Stomach smooth muscle (tissue), 2 donors: ENCODE data around the gene KNCN.

Experiments used
- H3K27ac ChIP-seq: one replicate; pipeline ENCODE4 v1.7.0; 2013; ENCODE audit warnings: mild to moderate bottlenecking, low read length, inconsistent platforms
- H3K27me3 ChIP-seq, 2 donors: one replicate each; pipeline ENCODE4 v1.7.0; 2013; ENCODE audit warnings: low read length in 2 of 2; ENCODE audit not compliant: insufficient read depth in 2 of 2, control insufficient read depth in 1 of 2
- H3K36me3 ChIP-seq, 2 donors: one replicate each; pipeline ENCODE4 v1.7.0; 2013; ENCODE audit warnings: low read length in 2 of 2; ENCODE audit not compliant: control insufficient read depth in 2 of 2, insufficient read depth in 2 of 2
- H3K4me1 ChIP-seq: one replicate; pipeline ENCODE4 v1.7.0; 2013; ENCODE audit warnings: low read length; ENCODE audit not compliant: control insufficient read depth, insufficient read depth
- H3K4me3 ChIP-seq, 2 donors: one replicate each; pipeline ENCODE4 v1.7.0; 2013; ENCODE audit warnings: low read length in 2 of 2
- H3K9ac ChIP-seq, 2 donors: one replicate each; pipeline ENCODE4 v1.7.0; 2013; ENCODE audit warnings: low read length in 2 of 2, mild to moderate bottlenecking in 1 of 2
- H3K9me3 ChIP-seq, 2 donors: one replicate each; pipeline ENCODE4 v1.7.0; 2013; ENCODE audit warnings: low read length in 2 of 2; ENCODE audit not compliant: control insufficient read depth in 2 of 2
- donor health status: healthy.
- donor health status: Pancreatic carcinoma.

The KNCN gene

DNA sequence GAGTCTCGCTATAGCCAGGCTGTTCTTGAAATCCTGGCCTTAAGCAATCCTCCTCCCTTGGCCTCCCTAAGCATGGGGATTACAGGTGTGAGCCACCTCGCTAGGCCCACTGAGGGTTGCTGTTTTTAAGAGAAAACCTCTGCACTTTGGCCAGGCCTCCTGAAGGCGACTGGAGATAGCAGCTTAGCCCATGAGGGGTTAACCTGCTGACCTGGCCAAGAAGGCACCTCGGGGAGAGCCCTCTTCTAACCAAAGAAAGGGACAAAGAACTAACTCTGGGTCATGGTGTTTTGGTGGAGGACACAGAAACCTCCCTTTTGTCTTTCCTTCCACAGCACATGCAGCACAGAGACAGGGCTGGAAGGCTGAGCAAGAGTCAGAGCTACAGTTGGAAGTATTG, 17.7 kb upstream of the KNCN start:
- Histone ChIP-seq H3K9me3 (no peaks in the 10 kb centered on the region), H3K27me3 (no peaks in the 10 kb centered on the region), H3K9ac (peak overlapping the region; percentile 13 to 14), H3K4me1 (peaks cover 26% of the 10 kb centered on the region), H3K27ac (peak overlapping the region; percentile 41), H3K4me3 (peak overlapping the region in 1 of 2 donors; percentile 57), H3K36me3 (peaks cover 14 to 22% of the 10 kb centered on the region in 2 donors)

DNA sequence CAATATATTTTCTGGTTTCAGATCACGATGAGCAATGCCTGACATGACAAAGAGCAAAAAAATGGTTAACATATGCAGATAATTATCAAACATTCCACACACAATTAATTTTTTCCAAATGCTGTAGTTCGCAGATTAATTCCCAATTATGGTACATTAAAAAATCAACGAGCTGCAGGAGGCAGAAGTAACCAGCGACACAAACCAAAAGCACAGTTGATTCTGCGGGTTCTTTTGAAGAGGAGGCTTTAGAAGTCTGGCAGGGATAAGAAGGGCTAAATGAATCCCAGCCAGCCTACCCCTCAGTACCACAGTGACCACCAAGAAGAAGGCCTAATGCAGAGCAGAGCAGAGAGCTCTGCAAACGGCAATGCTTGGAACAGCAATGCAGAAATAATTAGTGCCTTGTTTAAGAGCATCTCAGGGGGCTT, 17.0 kb upstream of the KNCN start:
- peaks cover 25% of the 10 kb centered on the region for H3K4me1 ChIP-seq
- no peaks in the 10 kb centered on the region for H3K27me3 ChIP-seq
- H3K27ac ChIP-seq, result no peak overlapping the region
- H3K4me3 ChIP-seq, result no peak overlapping the region
- H3K36me3 ChIP-seq, result peaks cover 14 to 22% of the 10 kb centered on the region in 2 donors
- no peaks in the 10 kb centered on the region for H3K9me3 ChIP-seq
- H3K9ac ChIP-seq, result no peak overlapping the region

DNA sequence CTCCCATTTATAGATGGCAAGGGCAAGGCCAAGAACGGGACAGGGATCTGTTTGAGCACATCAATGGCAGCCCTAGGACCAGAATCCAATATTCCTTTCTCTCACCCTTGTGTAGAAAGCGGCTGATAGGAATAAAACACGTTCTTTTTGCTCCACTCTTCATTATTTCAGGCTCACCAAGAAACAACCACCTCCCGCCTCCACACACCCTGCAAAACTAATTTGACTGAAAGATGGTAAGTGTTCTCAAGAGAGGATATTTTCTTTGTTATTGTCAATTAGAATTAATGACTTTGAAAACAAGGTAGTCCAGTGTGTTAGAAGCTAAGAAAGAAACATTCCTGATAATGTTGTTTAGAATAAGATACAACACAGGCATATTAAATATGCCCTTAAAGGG, 11.9 kb upstream of the KNCN start:
- Histone ChIP-seq H3K4me1 (no peaks in the 10 kb centered on the region), H3K4me3 (no peak overlapping the region), H3K9ac (no peak overlapping the region), H3K36me3 (peaks cover 28 to 49% of the 10 kb centered on the region in 2 donors), H3K27ac (no peak overlapping the region), H3K27me3 (no peaks in the 10 kb centered on the region), H3K9me3 (no peaks in the 10 kb centered on the region)

DNA sequence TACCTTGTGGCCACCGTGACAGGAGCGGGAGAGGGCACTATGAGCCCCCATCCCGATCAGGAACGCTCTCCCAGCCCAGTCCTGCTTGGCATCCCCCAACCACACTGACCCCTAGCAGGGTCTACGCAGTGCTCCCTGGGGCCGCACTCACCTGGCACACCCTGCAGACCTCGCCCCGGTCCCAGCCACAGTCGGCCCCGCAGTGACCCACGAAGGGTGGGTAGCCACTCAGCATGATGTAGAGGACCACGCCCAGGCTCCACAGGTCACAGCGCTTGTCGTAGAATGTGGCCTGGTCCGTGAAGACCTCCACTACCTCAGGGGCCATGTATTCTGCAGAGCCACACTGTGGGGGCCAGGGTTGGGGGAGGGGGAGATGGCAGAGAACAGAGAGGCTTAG, 11.1 kb upstream of the KNCN start:
- H3K27me3 ChIP-seq, result no peaks in the 10 kb centered on the region
- no peak overlapping the region for H3K4me3 ChIP-seq
- peaks cover 28 to 49% of the 10 kb centered on the region in 2 donors for H3K36me3 ChIP-seq
- no peaks in the 10 kb centered on the region for H3K4me1 ChIP-seq
- no peak overlapping the region for H3K27ac ChIP-seq
- no peak overlapping the region for H3K9ac ChIP-seq
- H3K9me3 ChIP-seq, result no peaks in the 10 kb centered on the region

DNA sequence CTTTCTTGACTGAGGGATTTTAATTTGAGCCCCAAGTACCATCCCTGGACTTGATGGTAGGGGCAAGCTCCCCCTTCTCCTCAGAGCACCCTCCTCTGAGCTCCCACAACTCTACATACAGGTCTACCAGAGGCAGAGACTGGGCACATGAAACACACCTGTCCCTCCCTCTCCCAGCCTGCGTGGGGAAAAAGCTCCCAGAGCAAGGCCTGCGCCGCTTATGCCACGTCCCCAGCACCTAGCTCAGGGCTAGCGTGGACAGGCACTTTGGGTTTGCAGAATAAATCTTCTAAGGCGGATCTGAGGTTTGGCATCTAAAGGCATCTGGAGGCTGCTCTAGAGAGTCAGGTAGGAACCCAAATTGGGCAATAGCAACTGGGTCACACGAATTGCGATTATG, 7.5 kb upstream of the KNCN start:
- no peaks in the 10 kb centered on the region for H3K4me1 ChIP-seq
- H3K27ac ChIP-seq, result no peak overlapping the region
- no peaks in the 10 kb centered on the region for H3K9me3 ChIP-seq
- H3K4me3 ChIP-seq, result no peak overlapping the region
- no peaks in the 10 kb centered on the region for H3K27me3 ChIP-seq
- peaks cover 16 to 31% of the 10 kb centered on the region in 2 donors for H3K36me3 ChIP-seq
- no peak overlapping the region for H3K9ac ChIP-seq

DNA sequence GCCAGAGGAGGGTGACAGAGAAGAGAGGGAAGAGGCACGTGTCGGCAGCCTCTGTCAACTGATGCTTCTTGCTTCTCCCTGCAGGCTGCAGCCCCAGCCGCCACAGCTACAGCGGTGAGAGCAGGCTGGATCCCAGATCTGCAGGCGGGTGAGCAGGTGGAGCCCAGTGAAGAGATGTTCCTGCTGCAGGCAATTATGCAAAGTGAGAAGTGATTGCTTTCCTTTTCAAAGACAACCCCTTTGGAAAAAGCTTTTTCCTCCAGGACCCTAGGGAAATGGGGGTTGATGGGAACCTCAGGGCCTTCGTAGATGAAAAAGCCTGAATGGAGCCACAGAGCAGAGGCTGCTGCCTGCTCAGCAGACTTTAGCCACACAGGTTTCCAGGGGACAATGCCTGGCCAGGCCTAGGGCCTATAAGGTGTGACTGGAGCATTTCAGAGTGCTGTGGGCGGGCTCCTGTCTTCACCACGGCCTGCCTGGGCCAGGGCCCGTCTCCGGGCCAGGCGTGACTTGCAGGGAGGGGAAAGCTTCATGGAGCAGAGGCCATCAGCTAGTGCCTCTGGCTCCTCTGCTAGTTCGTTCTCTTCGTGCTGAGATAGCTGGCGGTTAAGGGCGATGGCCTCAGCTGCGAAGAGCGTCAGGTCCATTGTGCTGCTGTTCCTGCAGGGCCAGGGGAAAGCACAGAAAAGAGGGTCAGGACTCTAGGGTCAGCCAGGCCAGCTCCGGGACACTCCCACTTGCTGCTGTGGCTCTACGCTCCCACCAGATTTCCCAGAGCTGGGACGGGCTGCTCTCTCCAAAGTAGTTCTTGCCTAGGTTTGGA, 6.9 kb upstream of the KNCN start:
- Histone ChIP-seq H3K9ac (no peak overlapping the region), H3K27ac (no peak overlapping the region), H3K4me3 (no peak overlapping the region), H3K9me3 (no peaks in the 10 kb centered on the region), H3K27me3 (no peaks in the 10 kb centered on the region), H3K36me3 (peaks cover 16 to 31% of the 10 kb centered on the region in 2 donors), H3K4me1 (no peaks in the 10 kb centered on the region)

DNA sequence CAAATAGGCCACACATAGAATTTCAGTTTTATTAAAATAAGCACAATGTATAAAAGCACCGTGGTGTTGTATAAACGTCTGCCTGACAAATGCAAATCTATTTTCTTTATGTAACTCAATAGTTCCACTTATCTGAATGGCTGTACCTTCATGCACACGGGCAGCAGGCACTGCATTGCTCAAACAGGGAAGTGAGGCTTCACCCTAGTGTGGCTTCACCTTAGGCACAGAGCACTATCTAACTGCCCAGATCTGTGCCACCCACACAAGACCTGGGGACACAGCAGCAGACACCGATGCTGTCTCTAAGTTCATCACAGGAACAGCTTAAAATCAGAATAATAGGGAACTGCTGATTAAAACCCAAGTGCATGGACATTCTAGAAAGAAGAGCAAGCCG, 6.0 kb upstream of the KNCN start:
- H3K27ac ChIP-seq, result no peak overlapping the region
- no peaks in the 10 kb centered on the region for H3K27me3 ChIP-seq
- no peak overlapping the region for H3K4me3 ChIP-seq
- peaks cover 10 to 22% of the 10 kb centered on the region in 2 donors for H3K36me3 ChIP-seq
- no peak overlapping the region for H3K9ac ChIP-seq
- H3K4me1 ChIP-seq, result no peaks in the 10 kb centered on the region
- no peaks in the 10 kb centered on the region for H3K9me3 ChIP-seq

DNA sequence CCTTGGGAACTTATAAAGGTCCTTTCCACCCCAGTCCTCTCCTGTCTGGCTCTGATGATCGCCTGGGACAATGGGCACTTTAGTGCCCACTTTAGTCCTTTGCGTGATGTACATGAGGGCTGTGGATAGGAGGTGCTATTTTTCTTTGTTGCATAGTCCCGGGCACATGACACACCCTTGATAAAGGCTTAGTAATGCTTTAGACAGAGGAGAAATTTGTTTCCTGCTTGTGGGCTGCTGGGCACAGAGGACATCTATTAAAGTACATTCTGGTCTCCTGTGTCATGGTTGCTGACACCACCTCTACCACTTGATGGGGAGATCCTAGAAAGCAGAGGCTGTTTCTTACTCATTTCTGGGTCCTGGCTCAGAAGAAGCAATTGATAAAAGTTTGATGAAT, 5.4 kb upstream of the KNCN start:
- Histone ChIP-seq H3K27me3 (no peaks in the 10 kb centered on the region), H3K4me3 (no peak overlapping the region), H3K36me3 (peaks cover 8 to 20% of the 10 kb centered on the region in 2 donors), H3K4me1 (no peaks in the 10 kb centered on the region), H3K9me3 (no peaks in the 10 kb centered on the region), H3K9ac (no peak overlapping the region), H3K27ac (no peak overlapping the region)

DNA sequence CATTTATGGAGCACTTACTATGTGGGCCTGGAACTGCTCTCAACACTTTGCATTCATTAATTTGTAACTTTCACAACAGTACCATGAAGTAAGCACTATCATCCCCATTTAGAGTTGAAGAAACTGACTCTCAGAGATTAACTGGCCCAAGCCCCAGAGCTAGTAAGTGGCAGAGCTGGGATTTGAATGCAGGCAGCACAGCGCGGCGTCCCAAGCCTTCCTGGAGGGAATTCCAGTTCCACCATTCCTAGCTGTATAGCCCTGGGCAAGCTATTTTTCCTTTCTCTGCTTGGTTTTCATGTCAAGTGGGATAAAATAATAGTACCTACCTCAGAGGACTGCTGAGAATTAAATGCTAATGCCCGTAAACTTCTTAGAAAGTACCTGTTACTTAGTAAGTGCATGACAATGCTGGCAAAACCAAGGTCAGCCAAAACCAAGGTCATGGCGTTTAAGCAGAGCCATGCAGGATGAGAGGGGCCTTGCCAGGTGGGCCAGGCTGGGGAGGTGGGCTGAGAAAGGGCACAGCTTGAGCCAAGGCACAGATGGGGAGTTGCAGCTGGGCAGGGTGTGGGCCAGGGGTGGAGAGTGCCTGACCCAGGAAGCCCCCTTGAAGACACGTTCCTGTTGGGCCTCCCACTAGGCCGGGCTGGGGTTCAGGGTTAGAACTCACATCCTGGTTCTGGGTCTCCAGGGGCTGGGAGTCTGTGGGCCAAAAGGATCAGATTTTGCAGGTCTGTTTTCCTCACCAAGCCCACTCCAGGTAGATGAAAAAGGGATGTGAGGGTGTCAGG, 4.6 kb upstream of the KNCN start:
- no peaks in the 10 kb centered on the region for H3K9me3 ChIP-seq
- H3K9ac ChIP-seq, result no peak overlapping the region
- no peaks in the 10 kb centered on the region for H3K27me3 ChIP-seq
- H3K4me3 ChIP-seq, result no peak overlapping the region
- H3K36me3 ChIP-seq, result peaks cover 2 to 12% of the 10 kb centered on the region in 2 donors
- H3K27ac ChIP-seq, result no peak overlapping the region
- no peaks in the 10 kb centered on the region for H3K4me1 ChIP-seq

DNA sequence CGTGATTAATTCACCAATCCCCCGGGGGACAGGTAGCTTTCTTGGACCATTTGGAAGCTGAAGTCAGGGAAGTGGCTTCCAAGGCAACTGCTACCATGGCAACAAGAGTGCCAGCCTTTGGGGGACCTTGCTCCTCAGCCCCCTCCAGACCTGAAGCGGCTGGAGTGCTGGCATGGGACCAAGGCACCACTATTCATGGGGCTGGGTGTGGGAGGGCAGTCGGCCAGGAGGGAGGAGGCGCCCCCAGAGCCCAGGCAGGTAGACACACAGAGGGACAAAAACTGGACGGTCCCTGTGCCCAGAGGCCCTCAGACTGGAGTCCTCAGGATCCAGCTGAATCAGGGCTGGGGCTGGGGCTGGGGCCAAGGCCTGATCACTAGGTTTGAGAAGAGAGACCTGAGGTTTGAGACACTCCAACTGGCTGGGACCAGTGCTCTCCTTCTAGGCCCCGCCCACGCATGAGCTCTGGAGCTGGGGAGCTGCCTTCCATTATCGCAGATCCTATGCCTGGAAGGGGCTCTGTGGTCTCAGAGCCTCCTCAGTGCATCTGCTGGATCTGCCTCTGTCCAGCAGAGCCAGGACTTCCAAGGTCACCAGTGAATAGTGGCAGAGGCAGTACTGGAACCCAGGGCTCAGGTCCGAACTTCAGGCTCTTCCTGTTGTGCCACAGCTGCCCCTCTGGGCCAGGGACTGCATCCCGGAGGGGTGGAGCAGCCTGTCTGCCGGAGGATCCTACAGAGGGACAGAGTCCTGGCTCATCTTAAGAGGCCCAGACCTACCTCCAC, 3.3 kb upstream of the KNCN start:
- Histone ChIP-seq H3K9ac (no peak overlapping the region), H3K4me3 (no peak overlapping the region), H3K9me3 (no peaks in the 10 kb centered on the region), H3K27ac (no peak overlapping the region), H3K36me3 (peaks cover 2 to 8% of the 10 kb centered on the region in 2 donors), H3K27me3 (no peaks in the 10 kb centered on the region), H3K4me1 (peaks cover 1% of the 10 kb centered on the region)
